ENCODE measurements around the gene PRMT6. TPM values are rescaled to one million over a fixed set of nuclear protein-coding genes. Genes with fewer than 3 reads are reported as not detected.
A peak's percentile ranks its signal among the peaks of the same experiment; 100 is the strongest.
"Not testable (repeated sequence)": the region's sequence is repeated elsewhere in the genome, so short reads cannot be mapped to it uniquely, and the experiment has no call there.

PRMT6 gene
- total and polyA plus RNA-seq, 2 donors (not counting 3 experiments of a cell fraction or from before 2014, with no cell fraction given), result 8.4 to 12.5 TPM

- DNase-seq (ENCODE audit: low read depth, low spot score) (peak; percentile 20), FAIRE-seq (peak; percentile 40)
- Histone ChIP-seq H4K20me1 (replicated peaks; ENCODE audit: control insufficient read depth, extremely low read depth, insufficient read depth, low read length) (no peaks in the 10 kb centered on the region), H3K27ac (ENCODE audit: insufficient read depth, low read depth, low read length) (peak overlapping the region; percentile 77), H2AFZ (ENCODE audit: low read depth, low read length) (peak overlapping the region; percentile 37), H3K9ac (replicated peaks; ENCODE audit: extremely low read depth, insufficient read depth, low read length) (peak overlapping the region; percentile 47), H3K4me2 (ENCODE audit: insufficient read depth, low read length) (no peak overlapping the region), H3K4me3 (replicated peaks in 1 of 3; ENCODE audit: insufficient read depth in 1 of 3, low read depth in 1 of 3, low read length in 3 of 3) (no peak overlapping the region), H3K27me3 (ENCODE audit: control insufficient read depth in 2 of 2, insufficient read depth in 2 of 2, low read length in 2 of 2) (no peaks in the 10 kb centered on the region), H3K9me1 (replicated peaks; ENCODE audit: control insufficient read depth, extremely low read depth, insufficient read depth, low read length) (no peaks in the 10 kb centered on the region), H3K36me3 (ENCODE audit: control insufficient read depth in 2 of 2, extremely low read depth in 1 of 2, insufficient read depth in 2 of 2, low read length in 2 of 2) (no peaks in the 10 kb centered on the region), H3K4me1 (ENCODE audit: control insufficient read depth, extremely low read depth, insufficient read depth, low read length) (peaks cover 8% of the 10 kb centered on the region), H3K79me2 (ENCODE audit: control insufficient read depth, insufficient read depth, low read length) (no peaks in the 10 kb centered on the region), H3K9me3 (replicated peaks; ENCODE audit: control insufficient read depth, insufficient read depth, low read length) (no peaks in the 10 kb centered on the region)
- TF ChIP-seq JUN (IDR thresholded peaks at IDR 0.05; ENCODE audit: borderline replicate concordance, insufficient read depth, insufficient read length, low read depth) (peak; percentile 72), FOS (IDR thresholded peaks at IDR 0.05; ENCODE audit: borderline replicate concordance, insufficient read depth, low read length) (peak; percentile 80), GATA2 (IDR thresholded peaks at IDR 0.05; ENCODE audit: insufficient read depth, insufficient read length, low read depth, low read length) (no peak), POLR2AphosphoS5 (IDR thresholded peaks at IDR 0.05; ENCODE audit: insufficient read depth, low read depth, low read length) (peak; percentile 40), POLR2A (IDR thresholded peaks at IDR 0.05; ENCODE audit: low read depth, low read length) (no peak), EZH2 (IDR thresholded peaks at IDR 0.05; ENCODE audit: borderline replicate concordance, low read depth, low read length, severe bottlenecking) (no peak), MYC (IDR thresholded peaks at IDR 0.05; ENCODE audit: low read depth, low read length) (no peak), MAX (IDR thresholded peaks at IDR 0.05; ENCODE audit: insufficient read depth, insufficient read length) (no peak)
- TF ChIP-seq, protein P1, sequence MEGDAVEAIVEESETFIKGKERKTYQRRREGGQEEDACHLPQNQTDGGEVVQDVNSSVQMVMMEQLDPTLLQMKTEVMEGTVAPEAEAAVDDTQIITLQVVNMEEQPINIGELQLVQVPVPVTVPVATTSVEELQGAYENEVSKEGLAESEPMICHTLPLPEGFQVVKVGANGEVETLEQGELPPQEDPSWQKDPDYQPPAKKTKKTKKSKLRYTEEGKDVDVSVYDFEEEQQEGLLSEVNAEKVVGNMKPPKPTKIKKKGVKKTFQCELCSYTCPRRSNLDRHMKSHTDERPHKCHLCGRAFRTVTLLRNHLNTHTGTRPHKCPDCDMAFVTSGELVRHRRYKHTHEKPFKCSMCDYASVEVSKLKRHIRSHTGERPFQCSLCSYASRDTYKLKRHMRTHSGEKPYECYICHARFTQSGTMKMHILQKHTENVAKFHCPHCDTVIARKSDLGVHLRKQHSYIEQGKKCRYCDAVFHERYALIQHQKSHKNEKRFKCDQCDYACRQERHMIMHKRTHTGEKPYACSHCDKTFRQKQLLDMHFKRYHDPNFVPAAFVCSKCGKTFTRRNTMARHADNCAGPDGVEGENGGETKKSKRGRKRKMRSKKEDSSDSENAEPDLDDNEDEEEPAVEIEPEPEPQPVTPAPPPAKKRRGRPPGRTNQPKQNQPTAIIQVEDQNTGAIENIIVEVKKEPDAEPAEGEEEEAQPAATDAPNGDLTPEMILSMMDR (IDR thresholded peaks at IDR 0.05; ENCODE audit: extremely low read depth in 1 of 2, insufficient read depth in 1 of 2, low read depth in 1 of 2, low read length in 2 of 2), result no peak
- no TSS peak for BruUV-seq (replicated peaks)
- ChIA-PET CTCF (no interaction called here), POLR2A (no interaction called here)
- intact Hi-C loops (cut with micrococcal nuclease) (no loop called here), dilution Hi-C loops (cut with MboI; ENCODE audit: extremely low pct_ligation_motif_present, low sequenced_read_pairs) (no loop called here)
Measured at GRCh38 chr1:107019166-107019565, 37.3 kb upstream of the PRMT6 start.

GRCh38 chr1:107038874-107039273, 17.6 kb upstream of the PRMT6 start:
- H4K20me1 ChIP-seq (replicated peaks; ENCODE audit: control insufficient read depth, extremely low read depth, insufficient read depth, low read length); H3K4me2 ChIP-seq (ENCODE audit: insufficient read depth, low read length); BruUV-seq (replicated peaks); H3K9me3 ChIP-seq (replicated peaks; ENCODE audit: control insufficient read depth, insufficient read depth, low read length); H3K4me1 ChIP-seq (ENCODE audit: control insufficient read depth, extremely low read depth, insufficient read depth, low read length); H3K9ac ChIP-seq (replicated peaks; ENCODE audit: extremely low read depth, insufficient read depth, low read length); H3K4me3 ChIP-seq (replicated peaks in 1 of 3; ENCODE audit: insufficient read depth in 1 of 3, low read depth in 1 of 3, low read length in 3 of 3); dilution Hi-C loops (cut with MboI; ENCODE audit: extremely low pct_ligation_motif_present, low sequenced_read_pairs); H3K27ac ChIP-seq (ENCODE audit: insufficient read depth, low read depth, low read length); H3K27me3 ChIP-seq (ENCODE audit: control insufficient read depth in 2 of 2, insufficient read depth in 2 of 2, low read length in 2 of 2); DNase-seq (ENCODE audit: low read depth, low spot score); CTCF ChIA-PET; H3K79me2 ChIP-seq (ENCODE audit: control insufficient read depth, insufficient read depth, low read length); FAIRE-seq; intact Hi-C loops (cut with micrococcal nuclease); H3K9me1 ChIP-seq (replicated peaks; ENCODE audit: control insufficient read depth, extremely low read depth, insufficient read depth, low read length); POLR2A ChIA-PET; H3K36me3 ChIP-seq (ENCODE audit: control insufficient read depth in 2 of 2, extremely low read depth in 1 of 2, insufficient read depth in 2 of 2, low read length in 2 of 2); H2AFZ ChIP-seq (ENCODE audit: low read depth, low read length): not testable (repeated sequence)

All from endothelial cell of umbilical vein (primary cell).